WI38 (cell line): ENCODE results near the gene TAT.

ENCODE experiments used
- H3K4me3 ChIP-seq: 2 replicates; pipeline ENCODE4 v1.5.1; 2011; ENCODE audit warnings: low read depth, mild to moderate bottlenecking, control low read depth, low read length
- CTCF ChIP-seq: IDR thresholded peaks from 2 replicates; pipeline ENCODE4 v1.5.1; 2012; ENCODE audit warnings: low read depth, mild to moderate bottlenecking, control low read depth, low read length

Gene TAT

GRCh38 chr16:71532366-71532765 is 44.5 kb downstream of the TAT start:
- no peak overlapping the region for H3K4me3 ChIP-seq
- no peak for TF ChIP-seq CTCF

- no peak overlapping the region for H3K4me3 ChIP-seq
- no peak for TF ChIP-seq CTCF
Observed at GRCh38 chr16:71528863-71529262, 48.0 kb downstream of the TAT start.

GRCh38 chr16:71528257-71528656 is 48.6 kb downstream of the TAT start:
- TF ChIP-seq CTCF: no peak
- H3K4me3 ChIP-seq: no peak overlapping the region

- H3K4me3 ChIP-seq: no peak within 1 kb of the TSS
- TF ChIP-seq CTCF: no peak
Observed at GRCh38 chr16:71526111-71526631, 50.7 kb downstream of the TAT start, which contains the start of gene CHST4. Gene CHST4, plus strand, starts transcription at chr16:71526426. Its CDS starts 10,252 bp downstream, at chr16:71536678.

- no peak overlapping the region for H3K4me3 ChIP-seq
- TF ChIP-seq CTCF: no peak
Observed at GRCh38 chr16:71524566-71525553, 52.0 kb downstream of the TAT start.

- no peak for TF ChIP-seq CTCF
- H3K4me3 ChIP-seq: no peak overlapping the region
Observed at GRCh38 chr16:71520550-71520949, 56.3 kb downstream of the TAT start.
